Measurements from ENCODE around the gene KCNT2.

DNA sequence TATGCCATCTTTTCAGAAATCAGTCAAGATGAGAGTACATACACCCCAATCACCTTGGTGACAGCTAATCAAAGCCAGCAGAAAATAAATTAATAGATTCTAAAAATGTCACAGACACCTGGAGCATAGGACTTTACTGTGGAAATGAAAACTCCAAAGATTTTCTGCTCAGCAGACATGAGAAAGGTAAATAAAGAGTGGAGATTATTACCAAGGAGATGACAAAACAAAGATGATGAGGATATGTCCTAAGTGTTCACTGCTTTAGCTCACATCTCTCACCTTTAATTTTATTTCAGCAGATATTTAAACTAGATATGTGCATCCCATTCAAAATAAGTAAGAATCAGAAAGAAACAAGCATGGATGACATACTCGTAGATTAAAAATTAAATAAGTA, 14.8 kb upstream of the KCNT2 start:
- TF ChIP-seq EZH2 (IDR thresholded peaks at IDR 0.05) (no peak), CTCF (IDR thresholded peaks at IDR 0.05) (no peak), EZH2phosphoT487 (IDR thresholded peaks at IDR 0.05) (no peak)

All from neural progenitor cell (in vitro differentiated cells).